ENCODE data around the gene LRG1. TPM values are rescaled to one million over a fixed set of nuclear protein-coding genes. Genes with fewer than 3 reads are reported as not detected.

Gene LRG1
- total RNA-seq, 1 experiment from 2014 or later, result 0.51 TPM

- DNase-seq, result no peak
- Histone ChIP-seq H3K27me3 (ENCODE audit: low read length) (peaks cover 3% of the 10 kb centered on the region; the same call in 1 of the 2 replicates), H3K27ac (ENCODE audit: low read length) (no peak overlapping the region), H3K9me3 (ENCODE audit: low read length) (no peaks in the 10 kb centered on the region), H3K9me2 (replicated peaks; ENCODE audit: low read length) (no peaks in the 10 kb centered on the region), H3F3A (ENCODE audit: low read length, unreplicated experiment) (no peaks in the 10 kb centered on the region), H3K4me3 (ENCODE audit: low read length) (no peak overlapping the region), H3K79me2 (ENCODE audit: low read length) (no peaks in the 10 kb centered on the region), H2AFZ (ENCODE audit: low read length) (no peak overlapping the region), H3K36me3 (ENCODE audit: low read depth, low read length) (no peaks in the 10 kb centered on the region), H4K20me1 (ENCODE audit: low read length) (no peaks in the 10 kb centered on the region), H3K4me2 (ENCODE audit: low read length) (no peak overlapping the region), H3K9ac (ENCODE audit: low read length) (no peak overlapping the region), H3K4me1 (ENCODE audit: insufficient read depth, low read length) (peaks cover 10% of the 10 kb centered on the region)
- ChIA-PET CTCF (interaction anchor here (0.7 kb wide), 1 partner anchor 51 kb away, joined by 3 read pairs; no protein-coding TSS in a partner anchor), POLR2A (ENCODE audit: unreplicated experiment) (no interaction called here)
- TF ChIP-seq EZH2 (IDR thresholded peaks at IDR 0.05; ENCODE audit: low read length, unreplicated experiment) (no peak), CTCF (conservative IDR thresholded peaks at IDR 0.05; ENCODE audit: low read depth, low read length) (no peak), EZH2phosphoT487 (IDR thresholded peaks at IDR 0.05; ENCODE audit: borderline replicate concordance, low read length) (no peak)
- no TSS peak for BruUV-seq (replicated peaks)
- intact Hi-C loops (cut with micrococcal nuclease), result no loop called here
- ATAC-seq, result no peak
Measured at GRCh38 chr19:4585556-4585955, 45.7 kb upstream of the LRG1 start.

GRCh38 chr19:4584670-4585460 lies 45.0 kb upstream of the LRG1 start:
- peak overlapping the region; percentile 62 for H3K4me3 ChIP-seq (ENCODE audit: low read length)
- H3F3A ChIP-seq (ENCODE audit: low read length, unreplicated experiment), result no peaks in the 10 kb centered on the region
- H2AFZ ChIP-seq (ENCODE audit: low read length), result peak overlapping the region; percentile 78
- no peaks in the 10 kb centered on the region for H3K9me2 ChIP-seq (replicated peaks; ENCODE audit: low read length)
- ChIA-PET CTCF (interaction anchor here (0.7 kb wide), 1 partner anchor 52 kb away, joined by 3 read pairs; no protein-coding TSS in a partner anchor), POLR2A (ENCODE audit: unreplicated experiment) (no interaction called here)
- H3K9ac ChIP-seq (ENCODE audit: low read length), result no peak overlapping the region
- H3K4me1 ChIP-seq (ENCODE audit: insufficient read depth, low read length), result peaks cover 10% of the 10 kb centered on the region
- no TSS peak for BruUV-seq (replicated peaks)
- H3K36me3 ChIP-seq (ENCODE audit: low read depth, low read length), result no peaks in the 10 kb centered on the region
- no peak for TF ChIP-seq EZH2 (IDR thresholded peaks at IDR 0.05; ENCODE audit: low read length, unreplicated experiment)
- no peak for TF ChIP-seq EZH2phosphoT487 (IDR thresholded peaks at IDR 0.05; ENCODE audit: borderline replicate concordance, low read length)
- no peak for TF ChIP-seq CTCF (conservative IDR thresholded peaks at IDR 0.05; ENCODE audit: low read depth, low read length)
- no peak overlapping the region for H3K27ac ChIP-seq (ENCODE audit: low read length)
- no peaks in the 10 kb centered on the region for H3K9me3 ChIP-seq (ENCODE audit: low read length)
- no peaks in the 10 kb centered on the region for H3K79me2 ChIP-seq (ENCODE audit: low read length)
- H3K4me2 ChIP-seq (ENCODE audit: low read length), result peak overlapping the region; percentile 82
- intact Hi-C loops (cut with micrococcal nuclease), result no loop called here
- DNase-seq, result no peak
- ATAC-seq, result no peak
- no peaks in the 10 kb centered on the region for H4K20me1 ChIP-seq (ENCODE audit: low read length)
- H3K27me3 ChIP-seq (ENCODE audit: low read length), result peaks cover 7% of the 10 kb centered on the region; the same call in 1 of the 2 replicates
